NB4 (cell line): ENCODE measurements around the gene CRELD2.

Source experiments
- CTCF ChIP-seq: IDR thresholded peaks from one replicate; pipeline ENCODE4 v1.5.1; 2012; ENCODE audit warnings: low read depth, low read length
- MAX ChIP-seq: IDR thresholded peaks from 2 replicates; pipeline ENCODE4 v1.6.1; 2011; ENCODE audit warnings: low read depth, low read length
- MYC ChIP-seq: IDR thresholded peaks from 2 replicates; pipeline ENCODE4 v1.6.1; 2011; ENCODE audit warnings: low read depth, low read length
- POLR2A ChIP-seq: IDR thresholded peaks from 2 replicates; pipeline ENCODE4 v1.6.1; 2011; ENCODE audit warnings: mild to moderate bottlenecking; ENCODE audit not compliant: insufficient read length; ENCODE audit errors: extremely low read depth

GRCh38 chr22:49942565-49943404, 24.4 kb downstream of the CRELD2 start:
- TF ChIP-seq MAX (no peak), CTCF (no peak), POLR2A (no peak), MYC (no peak)
